Measurements from ENCODE around the gene TOPORS. TPM values are rescaled to one million over a fixed set of nuclear protein-coding genes. Genes with fewer than 3 reads are reported as not detected.
A peak's percentile ranks its signal among the peaks of the same experiment; 100 is the strongest.

The TOPORS gene
- total and polyA plus RNA-seq, 2 experiments from 2014 or later = 31.8 to 35.9 TPM

- DNase-seq (ENCODE audit: low spot score) = no peak
- Histone ChIP-seq H3K79me2 (replicated peaks; ENCODE audit: insufficient read depth) (peaks cover 45% of the 10 kb centered on the region), H3K27ac (ENCODE audit: low read depth) (no peak overlapping the region), H3K9me2 (ENCODE audit: insufficient read depth) (no peaks in the 10 kb centered on the region), H3F3A (replicated peaks; ENCODE audit: low read depth) (no peaks in the 10 kb centered on the region), H3K4me2 (peak overlapping the region; percentile 48; the same call in 1 of the 2 replicates), H4K20me1 (replicated peaks; ENCODE audit: insufficient read depth) (no peaks in the 10 kb centered on the region), H3K27me3 (ENCODE audit: insufficient read depth) (no peaks in the 10 kb centered on the region), H3K36me3 (ENCODE audit: insufficient read depth) (peaks cover 14% of the 10 kb centered on the region), H3K4me3 (no peak overlapping the region; the same call in 1 of the 2 replicates), H2AFZ (no peak overlapping the region), H3K4me1 (ENCODE audit: insufficient read depth) (peaks cover 13% of the 10 kb centered on the region)
- TF ChIP-seq ETS1 (IDR thresholded peaks at IDR 0.05) (no peak), EZH2 (IDR thresholded peaks at IDR 0.05; ENCODE audit: low read depth, unreplicated experiment) (no peak), CTCF (conservative IDR thresholded peaks at IDR 0.05; ENCODE audit: low read depth in 2 of 2) (no peak), REST (IDR thresholded peaks at IDR 0.05; ENCODE audit: unreplicated experiment) (no peak), EZH2phosphoT487 (IDR thresholded peaks at IDR 0.05; ENCODE audit: unreplicated experiment) (no peak), POLR2AphosphoS5 (IDR thresholded peaks at IDR 0.05; ENCODE audit: low read depth) (no peak), STAT1 (IDR thresholded peaks at IDR 0.05; ENCODE audit: unreplicated experiment) (no peak), ZNF331 (CRISPR knock-in tag; IDR thresholded peaks at IDR 0.05; ENCODE audit: low read depth) (no peak), CREB1 (CRISPR knock-in tag; IDR thresholded peaks at IDR 0.05; ENCODE audit: low read depth) (no peak), ZNF114 (CRISPR knock-in tag; IDR thresholded peaks at IDR 0.05) (no peak), JUNB (IDR thresholded peaks at IDR 0.05; ENCODE audit: unreplicated experiment) (no peak), ZNF462 (CRISPR knock-in tag; IDR thresholded peaks at IDR 0.05) (no peak), NANOG (IDR thresholded peaks at IDR 0.05; ENCODE audit: borderline replicate concordance) (no peak)
- no peak for ATAC-seq
- Mint-ChIP-seq H3K36me3 (ENCODE audit: low read depth) (peaks cover 43% of the 10 kb centered on the region), H3K4me1 (peaks cover 18% of the 10 kb centered on the region), H3K4me3 (no peak overlapping the region), H3K9me3 (peaks cover 33% of the 10 kb centered on the region), H3K27ac (no peak overlapping the region), H3K27me3 (ENCODE audit: insufficient read depth, low read depth, poor library complexity) (peaks cover 7% of the 10 kb centered on the region)
Observed at GRCh38 chr9:32523910-32524309, 28.5 kb downstream of the TOPORS start.

Data from GM23338 (cell line).